ENCODE data around the gene KIAA1671.

GRCh38 chr22:25114369-25115362, 162.2 kb downstream of the KIAA1671 start:
- TF ChIP-seq CTCF (IDR thresholded peaks at IDR 0.05) (no peak), EZH2 (IDR thresholded peaks at IDR 0.05) (no peak)
